GM19099 (cell line): ENCODE data around the gene RMDN3.

ENCODE experiments used
- POLR2A ChIP-seq: IDR thresholded peaks from 3 replicates; pipeline ENCODE4 v1.6.1; 2011; ENCODE audit warnings: low read depth; ENCODE audit not compliant: insufficient read length; ENCODE audit errors: extremely low read depth

The RMDN3 gene

DNA sequence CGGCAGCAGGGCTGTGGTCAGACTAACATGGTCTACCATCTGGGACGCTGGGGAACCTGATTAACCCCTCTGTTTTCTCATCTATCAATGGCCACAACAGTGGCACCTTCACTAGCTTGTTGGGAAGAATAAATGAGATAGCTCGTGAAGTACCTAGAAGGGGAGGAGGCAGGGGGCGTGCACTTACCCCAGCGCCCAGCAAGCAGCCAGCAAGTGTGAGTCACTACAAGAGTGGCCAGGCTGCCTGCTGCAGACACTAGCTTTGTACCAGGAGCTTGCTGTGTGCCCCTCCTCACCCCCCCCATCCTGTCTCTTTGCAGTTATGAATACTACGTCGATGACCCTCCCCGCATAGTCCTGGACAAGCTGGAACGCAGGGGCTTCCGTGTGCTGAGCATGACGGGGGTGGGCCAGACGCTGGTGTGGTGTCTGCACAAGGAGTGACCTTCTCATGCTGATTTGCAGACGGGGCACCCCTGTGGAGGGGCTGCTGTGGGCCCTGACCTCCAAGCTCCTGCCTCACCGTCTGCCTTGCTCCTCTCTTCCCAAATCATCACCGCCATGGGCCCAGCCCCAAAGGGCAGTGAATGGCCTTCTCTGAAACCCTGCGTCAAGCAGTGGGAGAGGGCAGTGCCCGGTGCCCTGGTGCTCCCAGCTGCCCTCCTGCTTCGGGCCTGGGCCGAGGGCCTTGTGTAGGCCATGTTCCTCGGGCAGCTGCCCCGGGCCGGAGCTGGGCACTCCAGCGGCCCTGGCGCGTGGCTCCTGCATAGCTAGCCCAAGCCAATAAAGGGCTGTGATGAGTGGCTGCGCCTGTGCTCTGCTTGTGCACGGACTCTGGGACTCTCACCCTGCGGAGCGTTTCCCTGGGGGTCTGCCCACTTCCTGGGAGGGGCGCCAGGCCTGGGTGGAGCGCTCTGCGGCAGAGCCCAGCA is 12.1 kb upstream of the RMDN3 start:
- no peak for TF ChIP-seq POLR2A

DNA sequence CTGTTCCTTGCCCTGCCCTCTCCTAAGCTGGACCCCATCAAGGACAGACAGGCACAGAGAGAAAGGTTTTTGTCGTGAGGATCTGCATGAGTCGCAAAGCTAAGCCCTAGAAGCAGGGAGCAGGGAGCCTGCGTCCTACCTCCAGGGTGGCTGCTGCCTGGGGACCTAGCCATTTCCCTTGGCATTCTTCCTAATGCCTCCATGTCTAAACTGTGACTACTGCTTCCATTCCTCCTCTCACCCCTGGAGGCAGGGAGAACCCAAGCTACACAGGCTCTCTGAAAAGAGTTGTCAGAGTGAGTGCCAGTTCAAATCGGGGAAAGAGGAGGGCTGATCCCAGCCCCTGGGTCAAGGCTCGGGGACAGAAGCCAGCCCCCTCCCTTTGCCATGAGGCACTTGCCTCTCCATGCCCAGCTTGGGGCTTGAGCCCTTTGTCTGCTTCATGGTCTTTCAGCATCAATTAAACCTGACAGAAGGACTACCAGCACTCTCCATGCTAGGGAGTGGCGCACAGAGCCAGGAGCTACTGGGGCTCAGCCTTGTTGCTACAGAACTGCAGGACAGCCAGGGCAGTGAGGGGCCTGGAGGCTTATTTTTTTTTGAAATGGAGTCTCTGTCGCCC is 11.3 kb upstream of the RMDN3 start:
- no peak for TF ChIP-seq POLR2A

DNA sequence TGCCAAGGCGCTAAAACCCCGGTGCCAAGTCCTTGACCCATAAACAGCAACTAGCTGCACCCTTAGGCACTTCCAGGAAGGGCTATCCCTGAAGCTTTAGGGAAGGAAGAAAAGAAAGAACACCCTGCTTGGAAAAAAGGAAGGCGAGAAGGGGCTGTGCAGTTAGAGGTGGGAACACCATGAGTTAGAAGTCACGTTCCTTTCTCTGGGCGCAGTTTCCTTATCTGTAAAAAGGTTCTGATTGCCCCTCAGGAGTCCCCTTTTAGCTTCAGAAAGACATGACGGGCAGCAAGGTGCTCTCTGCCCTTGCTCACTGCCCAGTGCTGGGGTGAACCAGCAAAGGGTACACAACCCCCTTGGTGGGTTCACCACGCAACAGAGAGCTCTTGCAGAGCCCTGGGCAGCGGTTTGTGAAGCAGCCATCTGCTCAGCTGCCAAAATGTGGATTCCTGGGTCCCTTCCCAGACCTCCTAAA is 9.6 kb upstream of the RMDN3 start:
- TF ChIP-seq POLR2A: no peak

- TF ChIP-seq POLR2A: no peak
Observed at GRCh38 chr15:40763801-40764628, 9.0 kb upstream of the RMDN3 start, which contains the start of gene GCHFR. TSS of gene GCHFR (plus strand) at chr15:40764068. CDS start at chr15:40764181, 113 bp downstream.

- no peak for TF ChIP-seq POLR2A
Observed at GRCh38 chr15:40762919-40763800, 8.1 kb upstream of the RMDN3 start.

GRCh38 chr15:40759961-40760360 is 4.9 kb upstream of the RMDN3 start:
- TF ChIP-seq POLR2A: no peak

GRCh38 chr15:40756938-40757337 is 1.9 kb upstream of the RMDN3 start:
- TF ChIP-seq POLR2A: no peak

- TF ChIP-seq POLR2A: no peak
Observed at GRCh38 chr15:40755812-40756208, 756 bp upstream of the RMDN3 start.

DNA sequence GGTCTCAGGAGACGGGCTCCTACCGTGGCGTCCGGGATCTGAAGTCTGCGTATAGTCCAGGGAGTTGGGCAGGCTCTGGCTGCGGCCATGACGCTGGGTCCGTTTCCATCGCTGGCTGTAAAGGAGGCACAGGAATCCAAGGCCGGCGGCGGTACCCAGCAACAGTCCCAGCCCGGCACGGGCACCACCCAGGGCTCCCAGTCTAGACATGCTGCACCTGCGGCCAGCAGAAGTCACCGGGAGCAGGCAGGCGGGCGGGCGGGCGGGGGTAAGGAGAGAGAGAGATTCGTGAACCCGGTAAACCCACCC is 526 bp downstream of the RMDN3 start:
- TF ChIP-seq POLR2A: no peak

DNA sequence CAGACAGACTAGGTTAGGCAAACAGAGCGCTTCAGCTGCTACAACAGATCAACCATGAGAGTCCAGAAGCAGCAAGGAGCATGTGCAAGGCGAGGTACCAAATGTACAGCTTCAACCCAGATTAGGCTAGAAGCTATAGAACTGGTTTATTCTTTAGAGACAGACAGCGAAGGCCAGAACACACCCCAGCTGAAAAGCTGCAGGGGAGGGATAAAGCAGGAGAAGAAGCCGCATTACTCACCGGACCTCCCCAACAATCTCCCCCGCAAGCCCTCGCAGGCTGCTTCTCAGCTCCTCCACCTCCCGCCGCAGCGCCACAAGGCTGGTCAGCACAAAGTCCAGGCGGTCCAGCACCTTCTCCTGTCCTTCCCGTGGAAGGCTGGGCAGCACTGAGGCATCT is 3.3 kb downstream of the RMDN3 start:
- no peak for TF ChIP-seq POLR2A

DNA sequence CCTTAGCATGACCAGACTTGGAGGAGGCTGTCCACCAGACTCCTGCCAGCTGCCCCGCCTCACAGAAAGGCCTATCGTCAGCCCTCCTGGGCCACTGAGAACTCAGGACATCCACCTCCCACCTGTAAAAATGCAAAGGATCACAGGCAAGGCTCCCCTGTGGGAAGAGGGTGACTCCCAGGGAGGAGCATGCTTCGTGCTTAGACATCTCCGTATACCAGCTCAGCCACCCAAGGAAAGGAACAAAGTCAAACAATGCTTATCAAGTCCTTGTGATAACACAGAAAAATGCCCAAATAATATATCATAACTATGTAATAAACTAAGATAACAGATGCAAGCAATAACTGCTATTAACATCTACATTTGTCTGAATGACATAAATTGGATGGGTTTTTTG is 4.2 kb downstream of the RMDN3 start:
- no peak for TF ChIP-seq POLR2A

GRCh38 chr15:40749151-40749630 is 5.9 kb downstream of the RMDN3 start:
- TF ChIP-seq POLR2A: no peak

- TF ChIP-seq POLR2A: no peak
Observed at GRCh38 chr15:40747685-40748631, 7.1 kb downstream of the RMDN3 start.

DNA sequence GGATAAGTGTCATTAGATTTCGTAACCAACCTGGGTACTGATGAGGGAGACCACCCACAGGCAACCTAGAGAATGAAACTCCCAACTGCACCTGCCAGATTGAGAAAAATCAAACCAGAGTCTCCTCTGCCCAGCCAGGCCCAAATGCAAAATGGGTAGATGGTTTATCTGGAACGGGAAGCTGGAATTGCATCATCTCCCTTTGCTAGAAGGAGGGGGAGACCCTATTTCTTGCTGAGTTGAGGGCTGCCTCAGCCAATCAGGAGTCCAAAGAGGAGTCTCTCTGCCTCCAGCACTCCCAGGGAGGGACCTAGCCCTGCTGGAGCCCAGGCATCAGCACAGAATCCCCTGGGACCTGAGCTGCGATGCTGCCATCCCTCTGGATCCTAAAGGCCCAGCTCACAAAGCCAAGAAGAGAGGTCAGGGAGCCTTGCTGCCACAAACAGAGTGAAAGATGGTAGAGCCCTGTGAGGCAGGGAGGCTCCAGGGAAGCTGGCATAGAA is 8.1 kb downstream of the RMDN3 start:
- TF ChIP-seq POLR2A: no peak

DNA sequence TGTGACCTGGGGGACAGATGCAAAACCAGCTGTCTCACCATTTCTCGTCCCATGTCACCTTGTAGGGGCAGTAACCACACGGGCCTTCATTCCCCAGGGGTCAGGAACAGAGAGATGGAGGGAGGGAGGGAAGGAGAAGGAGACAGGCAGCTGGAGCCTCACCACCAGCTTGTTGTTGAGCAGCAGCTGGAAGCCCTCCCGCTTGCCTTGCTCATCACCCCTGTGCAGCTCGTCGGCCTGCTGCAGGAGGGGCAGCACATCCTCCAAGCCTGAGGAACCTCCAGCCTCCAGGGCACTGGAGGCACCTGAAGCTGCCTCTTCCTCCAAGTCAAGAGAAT is 10.3 kb downstream of the RMDN3 start:
- no peak for TF ChIP-seq POLR2A
